ENCODE data around the gene XRCC4. TPM values are rescaled to one million over a fixed set of nuclear protein-coding genes. Genes with fewer than 3 reads are reported as not detected.

XRCC4 gene
- total RNA-seq, 1 experiment from 2014 or later, result 13.8 TPM

GRCh38 chr5:83313436-83313835 lies 236.1 kb downstream of the XRCC4 start:
- no peak overlapping the region for H3K4me2 ChIP-seq (ENCODE audit: low read length)
- H3K27ac ChIP-seq (ENCODE audit: low read length), result no peak overlapping the region
- no peaks in the 10 kb centered on the region for H3F3A ChIP-seq (ENCODE audit: low read length, unreplicated experiment)
- intact Hi-C loops (cut with micrococcal nuclease), result no loop called here
- H3K4me1 ChIP-seq (ENCODE audit: insufficient read depth, low read length), result no peaks in the 10 kb centered on the region
- H3K27me3 ChIP-seq (ENCODE audit: low read length), result no peaks in the 10 kb centered on the region
- H3K9me3 ChIP-seq (ENCODE audit: low read length), result no peaks in the 10 kb centered on the region
- no peak overlapping the region for H3K4me3 ChIP-seq (ENCODE audit: low read length)
- ATAC-seq, result no peak
- ChIA-PET CTCF (no interaction called here), POLR2A (ENCODE audit: unreplicated experiment) (no interaction called here)
- H3K79me2 ChIP-seq (ENCODE audit: low read length), result no peaks in the 10 kb centered on the region
- H4K20me1 ChIP-seq (ENCODE audit: low read length), result no peaks in the 10 kb centered on the region
- no peak overlapping the region for H2AFZ ChIP-seq (ENCODE audit: low read length)
- no peaks in the 10 kb centered on the region for H3K9me2 ChIP-seq (replicated peaks; ENCODE audit: low read length)
- H3K36me3 ChIP-seq (ENCODE audit: low read depth, low read length), result no peaks in the 10 kb centered on the region
- no peak for DNase-seq
- TF ChIP-seq CTCF (conservative IDR thresholded peaks at IDR 0.05; ENCODE audit: low read depth, low read length), result no peak
- TF ChIP-seq EZH2phosphoT487 (IDR thresholded peaks at IDR 0.05; ENCODE audit: borderline replicate concordance, low read length), result no peak
- TF ChIP-seq EZH2 (IDR thresholded peaks at IDR 0.05; ENCODE audit: low read length, unreplicated experiment), result no peak
- BruUV-seq (replicated peaks), result no TSS peak
- H3K9ac ChIP-seq (ENCODE audit: low read length), result no peak overlapping the region

GRCh38 chr5:83321483-83322055 lies 244.2 kb downstream of the XRCC4 start:
- Histone ChIP-seq H3K4me1 (ENCODE audit: insufficient read depth, low read length) (peaks cover 12% of the 10 kb centered on the region), H3K9me2 (replicated peaks; ENCODE audit: low read length) (no peaks in the 10 kb centered on the region), H4K20me1 (ENCODE audit: low read length) (no peaks in the 10 kb centered on the region), H3K9me3 (ENCODE audit: low read length) (no peaks in the 10 kb centered on the region), H3K36me3 (ENCODE audit: low read depth, low read length) (no peaks in the 10 kb centered on the region), H3K9ac (ENCODE audit: low read length) (no peak overlapping the region), H3K27ac (ENCODE audit: low read length) (no peak overlapping the region), H3K4me2 (ENCODE audit: low read length) (no peak overlapping the region), H3F3A (ENCODE audit: low read length, unreplicated experiment) (no peaks in the 10 kb centered on the region), H3K79me2 (ENCODE audit: low read length) (no peaks in the 10 kb centered on the region), H3K27me3 (ENCODE audit: low read length) (no peaks in the 10 kb centered on the region), H3K4me3 (ENCODE audit: low read length) (no peak overlapping the region), H2AFZ (ENCODE audit: low read length) (no peak overlapping the region)
- no peak for TF ChIP-seq EZH2phosphoT487 (IDR thresholded peaks at IDR 0.05; ENCODE audit: borderline replicate concordance, low read length)
- no peak for TF ChIP-seq CTCF (conservative IDR thresholded peaks at IDR 0.05; ENCODE audit: low read depth, low read length)
- TF ChIP-seq EZH2 (IDR thresholded peaks at IDR 0.05; ENCODE audit: low read length, unreplicated experiment), result no peak
- ATAC-seq (peak; percentile 53), DNase-seq (peak; percentile 11)
- no TSS peak for BruUV-seq (replicated peaks)
- intact Hi-C loops (cut with micrococcal nuclease), result loop anchor here (5.0 kb wide), 1 partner anchor 39 kb away; no protein-coding TSS in a partner anchor
- CTCF ChIA-PET, result no interaction called here
- POLR2A ChIA-PET (ENCODE audit: unreplicated experiment), result no interaction called here

- Histone ChIP-seq H3K4me2 (ENCODE audit: low read length) (no peak overlapping the region), H3K4me1 (ENCODE audit: insufficient read depth, low read length) (peaks cover 12% of the 10 kb centered on the region), H3K27ac (ENCODE audit: low read length) (no peak overlapping the region), H3K9me2 (replicated peaks; ENCODE audit: low read length) (no peaks in the 10 kb centered on the region), H3K79me2 (ENCODE audit: low read length) (no peaks in the 10 kb centered on the region), H3K9me3 (ENCODE audit: low read length) (no peaks in the 10 kb centered on the region), H3K9ac (ENCODE audit: low read length) (no peak overlapping the region), H3K4me3 (ENCODE audit: low read length) (no peak overlapping the region), H4K20me1 (ENCODE audit: low read length) (no peaks in the 10 kb centered on the region), H2AFZ (ENCODE audit: low read length) (no peak overlapping the region), H3F3A (ENCODE audit: low read length, unreplicated experiment) (no peaks in the 10 kb centered on the region), H3K27me3 (ENCODE audit: low read length) (no peaks in the 10 kb centered on the region), H3K36me3 (ENCODE audit: low read depth, low read length) (no peaks in the 10 kb centered on the region)
- TF ChIP-seq CTCF (conservative IDR thresholded peaks at IDR 0.05; ENCODE audit: low read depth, low read length), result no peak
- TF ChIP-seq EZH2 (IDR thresholded peaks at IDR 0.05; ENCODE audit: low read length, unreplicated experiment), result no peak
- TF ChIP-seq EZH2phosphoT487 (IDR thresholded peaks at IDR 0.05; ENCODE audit: borderline replicate concordance, low read length), result no peak
- CTCF ChIA-PET, result no interaction called here
- POLR2A ChIA-PET (ENCODE audit: unreplicated experiment), result no interaction called here
- DNase-seq, result peak; percentile 26
- no TSS peak for BruUV-seq (replicated peaks)
- ATAC-seq, result no peak
- intact Hi-C loops (cut with micrococcal nuclease), result loop anchor here (5.0 kb wide), 1 partner anchor 40 kb away; no protein-coding TSS in a partner anchor
Observed at GRCh38 chr5:83322273-83322924, 245.1 kb downstream of the XRCC4 start.
